HG03460 (cell line): Measurements from ENCODE around the gene SKIC8.
"Not testable (repeated sequence)": the region's sequence is repeated elsewhere in the genome, so short reads cannot be mapped to it uniquely, and the experiment has no call there.

Experiments
- ATAC-seq: cut with Tn5 transposase; IDR thresholded peaks from one replicate; pipeline ENCODE4 v1.9.1; 2021; ENCODE audit not compliant: unreplicated experiment

Gene SKIC8

GRCh38 chr15:78259232-78259631, 40.2 kb downstream of the SKIC8 start:
- ATAC-seq: no peak

GRCh38 chr15:78257681-78258080, 41.7 kb downstream of the SKIC8 start:
- no peak for ATAC-seq

- ATAC-seq: no peak
These were observed 43.4 kb downstream of the SKIC8 start for GRCh38 chr15:78256044-78256437.

GRCh38 chr15:78255421-78256043, 43.9 kb downstream of the SKIC8 start:
- ATAC-seq: no peak

- no peak for ATAC-seq
These were observed 48.3 kb downstream of the SKIC8 start for GRCh38 chr15:78251136-78251535.

GRCh38 chr15:78249131-78249530, 50.3 kb downstream of the SKIC8 start:
- no peak for ATAC-seq

GRCh38 chr15:78247911-78248310, 51.5 kb downstream of the SKIC8 start:
- ATAC-seq: no peak

- ATAC-seq: not testable (repeated sequence)
These were observed 53.3 kb downstream of the SKIC8 start for GRCh38 chr15:78245976-78246620.

GRCh38 chr15:78245392-78245791, 54.0 kb downstream of the SKIC8 start:
- ATAC-seq: not testable (repeated sequence)

- ATAC-seq: no peak
These were observed 54.5 kb downstream of the SKIC8 start for GRCh38 chr15:78244893-78245292.

GRCh38 chr15:78244101-78244500, 55.3 kb downstream of the SKIC8 start:
- no peak for ATAC-seq

GRCh38 chr15:78243491-78243941, 55.9 kb downstream of the SKIC8 start:
- ATAC-seq: no peak

- ATAC-seq: no peak
These were observed 56.4 kb downstream of the SKIC8 start for GRCh38 chr15:78243058-78243457.

GRCh38 chr15:78242128-78242527, 57.3 kb downstream of the SKIC8 start:
- ATAC-seq: no peak

- ATAC-seq: no peak
These were observed 58.4 kb downstream of the SKIC8 start for GRCh38 chr15:78241017-78241416.

GRCh38 chr15:78239811-78240210, 59.6 kb downstream of the SKIC8 start:
- no peak for ATAC-seq

GRCh38 chr15:78237146-78237545, 62.3 kb downstream of the SKIC8 start:
- ATAC-seq: no peak

GRCh38 chr15:78236491-78236890, 62.9 kb downstream of the SKIC8 start:
- ATAC-seq: no peak

GRCh38 chr15:78234515-78235040, 64.8 kb downstream of the SKIC8 start, which contains the start of gene ACSBG1:
ACSBG1 (minus strand) TSS chr15:78234565; CDS start chr15:78234501, 64 bp downstream.
- ATAC-seq: no peak

GRCh38 chr15:78233496-78233895, 65.9 kb downstream of the SKIC8 start:
- no peak for ATAC-seq
